Hindlimb muscle (tissue), 1 donor: Measurements from ENCODE around the gene CPT1C. TPM values are rescaled to one million over a fixed set of nuclear protein-coding genes. Genes with fewer than 3 reads are reported as not detected.
A peak's percentile ranks its signal among the peaks of the same experiment; 100 is the strongest.
"Not testable (repeated sequence)": the region's sequence is repeated elsewhere in the genome, so short reads cannot be mapped to it uniquely, and the experiment has no call there.

Source experiments
- DNase-seq: peaks from one replicate; pipeline ENCODE4 v3.0.0-alpha.2; 2013
- polyA plus RNA-seq: library from polyadenylated mRNA; unstranded; fragments of 120-200 nt; gene quantifications from one replicate; pipeline ENCODE4 v1.2.1, GENCODE V29; 2013; ENCODE audit not compliant: insufficient read length

CPT1C gene
- polyA plus RNA-seq, 1 donor = 6.2 TPM

GRCh38 chr19:49710372-49710951 is 19.5 kb downstream of the CPT1C start:
- DNase-seq = no peak

- no peak for DNase-seq
Observed at GRCh38 chr19:49712397-49712859, 21.5 kb downstream of the CPT1C start.

- DNase-seq = no peak
Observed at GRCh38 chr19:49713236-49713845, 22.4 kb downstream of the CPT1C start.

- no peak for DNase-seq
Observed at GRCh38 chr19:49716154-49716553, 25.2 kb downstream of the CPT1C start.

GRCh38 chr19:49718511-49718910 is 27.6 kb downstream of the CPT1C start:
- peak; percentile 19 for DNase-seq

GRCh38 chr19:49718991-49719390 is 28.1 kb downstream of the CPT1C start:
- DNase-seq = no peak

- DNase-seq = not testable (repeated sequence)
Observed at GRCh38 chr19:49719420-49719819, 28.5 kb downstream of the CPT1C start.

GRCh38 chr19:49727217-49728030 is 36.5 kb downstream of the CPT1C start:
- peak; percentile 45 for DNase-seq

- DNase-seq = no peak
Observed at GRCh38 chr19:49730166-49730565, 39.2 kb downstream of the CPT1C start.

GRCh38 chr19:49738268-49738667 is 47.4 kb downstream of the CPT1C start:
- DNase-seq = no peak

GRCh38 chr19:49739098-49739497 is 48.2 kb downstream of the CPT1C start:
- no peak for DNase-seq

- DNase-seq = no peak
Observed at GRCh38 chr19:49739933-49740332, 49.0 kb downstream of the CPT1C start.

GRCh38 chr19:49741210-49741844 is 50.4 kb downstream of the CPT1C start:
- DNase-seq = no peak

GRCh38 chr19:49744946-49745381 is 54.0 kb downstream of the CPT1C start:
- no peak for DNase-seq

GRCh38 chr19:49746206-49746958 is 55.5 kb downstream of the CPT1C start:
- DNase-seq = no peak

- no peak for DNase-seq
Observed at GRCh38 chr19:49749055-49749716, 58.3 kb downstream of the CPT1C start.

GRCh38 chr19:49749771-49750170 is 58.9 kb downstream of the CPT1C start:
- no peak for DNase-seq

GRCh38 chr19:49752701-49753100 is 61.8 kb downstream of the CPT1C start:
- no peak for DNase-seq

- no peak for DNase-seq
Observed at GRCh38 chr19:49755956-49756355, 65.0 kb downstream of the CPT1C start.

GRCh38 chr19:49758292-49758691 is 67.4 kb downstream of the CPT1C start:
- no peak for DNase-seq

- no peak for DNase-seq
Observed at GRCh38 chr19:49761249-49761624, 70.3 kb downstream of the CPT1C start.
